HepG2 (cell line): Measurements from ENCODE around the gene BANK1. TPM values are rescaled to one million over a fixed set of nuclear protein-coding genes. Genes with fewer than 3 reads are reported as not detected.

Experiments
- ATAC-seq: fragments of 200-7000 bp; cut with Tn5 transposase; 3 replicates; pipeline ENCODE4 v1.9.1; 2020; ENCODE audit warnings: mild to moderate bottlenecking, moderate library complexity
- BruUV-seq: library from RNA; stranded (reverse); fragments of 400-500 nt; replicated peaks from 2 replicates; lab custom pipeline; 2021; lab: Mats Ljungman, UMichigan
- CTCF ChIA-PET: fragments of 300-600 bp; formaldehyde crosslinking; extraction: SDS; loops from one replicate; lab custom pipeline; 2021; ENCODE audit warnings: low total read pairs, inconsistent platforms, low intra/inter-chr PET ratio; lab: Yijun Ruan, JAX
- POLR2A ChIA-PET: fragments of 350-600 bp; sonication (Branson Sonifier 250); formaldehyde crosslinking; loops from one replicate; lab custom pipeline; 2020; ENCODE audit warnings: antibody characterized with exemption, inconsistent platforms; lab: Yijun Ruan, JAX
- DNase-seq: peaks from one replicate; pipeline ENCODE4 v3.0.0-alpha.2; 2015; ENCODE audit warnings: low spot score
- FAIRE-seq: peaks from 3 replicates; lab custom pipeline; 2011; peaks lifted over from hg19 to GRCh38; lab: Jason Lieb, UNC
- H2AFZ ChIP-seq: one replicate; pipeline ENCODE4 v1.6.1; 2011; ENCODE audit warnings: low read length, inconsistent platforms
- H3K27ac ChIP-seq: fragments of 300-600 bp; 3 replicates; pipeline ENCODE4 v1.8.0; 2011; ENCODE audit warnings: mixed run types, mild to moderate bottlenecking, mixed read lengths, low read length, inconsistent platforms; ENCODE audit not compliant: insufficient read depth; ENCODE audit errors: extremely low read length
- H3K27me3 ChIP-seq, 2 experiments: fragments of 200-600 bp in 1 of 2; 2 replicates in 1 of 2; 3 replicates in 1 of 2; pipeline versions ENCODE4 v1.6.0 to v1.8.0; 2011; ENCODE audit warnings: low read length in 2 of 2, mild to moderate bottlenecking in 2 of 2, moderate library complexity in 2 of 2, inconsistent platforms in 1 of 2; ENCODE audit not compliant: insufficient read depth in 2 of 2, control insufficient read depth in 1 of 2
- H3K36me3 ChIP-seq, 2 experiments: fragments of 200-600 bp in 1 of 2; replicated peaks in 1 of 2; 2 replicates in 1 of 2; 3 replicates in 1 of 2; pipeline versions ENCODE4 v1.5.1 to v1.8.0; 2011; ENCODE audit warnings: low read length in 2 of 2, inconsistent platforms in 1 of 2; ENCODE audit not compliant: insufficient read depth in 2 of 2, control insufficient read depth in 1 of 2
- H3K4me1 ChIP-seq: 2 replicates; pipeline ENCODE4 v1.5.1; 2012; ENCODE audit warnings: low read length, inconsistent platforms; ENCODE audit not compliant: insufficient read depth
- H3K4me2 ChIP-seq: 2 replicates; pipeline ENCODE4 v1.6.0; 2011; ENCODE audit warnings: low read depth, low read length, inconsistent platforms
- H3K4me3 ChIP-seq, 3 experiments: fragments of 200-600 bp in 1 of 3; sonication (generic), shearing (Covaris generic) in 1 of 3; replicated peaks in 1 of 3; 2 replicates each; pipeline ENCODE4 v1.5.1; 2011 to 2016; ENCODE audit warnings: low read length in 3 of 3, inconsistent platforms in 2 of 3, low read depth in 2 of 3, mild to moderate bottlenecking in 2 of 3, control low read depth in 1 of 3, mixed read lengths in 1 of 3; ENCODE audit not compliant: insufficient read depth in 1 of 3
- H3K79me2 ChIP-seq: one replicate; pipeline ENCODE4 v1.6.1; 2011; ENCODE audit warnings: low read length, inconsistent platforms; ENCODE audit not compliant: insufficient read depth
- H3K9ac ChIP-seq: 2 replicates; pipeline ENCODE4 v1.6.0; 2011; ENCODE audit warnings: mild to moderate bottlenecking, low read depth, low read length, inconsistent platforms; ENCODE audit not compliant: insufficient read depth
- H3K9me3 ChIP-seq: 2 replicates; pipeline ENCODE4 v1.5.1; 2012; ENCODE audit warnings: mild to moderate bottlenecking, low read length
- H4K20me1 ChIP-seq: 2 replicates; pipeline ENCODE4 v1.6.0; 2011; ENCODE audit warnings: inconsistent platforms, mild to moderate bottlenecking, low read length, moderate library complexity; ENCODE audit not compliant: insufficient read depth
- ARNT ChIP-seq: fragments of 450-650 bp; IDR thresholded peaks from 2 replicates; pipeline ENCODE4 v1.6.1; 2017
- CENPT ChIP-seq: sonication (generic); formaldehyde crosslinking; IDR thresholded peaks from 2 replicates; pipeline ENCODE4 v1.8.0; 2022; ENCODE audit warnings: low read depth, mild to moderate bottlenecking, moderate library complexity, missing genetic modification reagents
- HNRNPLL ChIP-seq: fragments of 200-400 bp; formaldehyde crosslinking; IDR thresholded peaks from 2 replicates; pipeline ENCODE4 v1.6.1; 2017; ENCODE audit warnings: mild to moderate bottlenecking, low read depth, low read length; ENCODE audit not compliant: poor library complexity, severe bottlenecking
- NFKB2 ChIP-seq: sonication (generic); formaldehyde crosslinking; IDR thresholded peaks from 2 replicates; pipeline ENCODE4 v1.4.0; 2020; ENCODE audit warnings: missing genetic modification reagents, borderline replicate concordance
- STAT5B ChIP-seq: sonication (generic); formaldehyde crosslinking; IDR thresholded peaks from 2 replicates; pipeline ENCODE4 v1.4.0; 2020; ENCODE audit warnings: missing genetic modification reagents
- ZFP1 ChIP-seq: IDR thresholded peaks from 2 replicates; pipeline ENCODE4 v1.6.1; 2016
- ZNF468 ChIP-seq: sonication (generic); formaldehyde crosslinking; IDR thresholded peaks from 2 replicates; pipeline ENCODE4 v1.8.0; 2022; ENCODE audit warnings: mild to moderate bottlenecking, moderate library complexity, missing genetic modification reagents
- ZNF878 ChIP-seq: sonication (generic); formaldehyde crosslinking; IDR thresholded peaks from 2 replicates; pipeline ENCODE4 v1.8.1; 2023; ENCODE audit warnings: mild to moderate bottlenecking, missing genetic modification reagents, moderate library complexity
- WGBS: methylation state at CpG from one replicate; pipeline ENCODE4 v1.1.6; 2017; ENCODE audit warnings: low lambda C conversion rate; 5-methylcytosine and 5-hydroxymethylcytosine counted together
- in situ Hi-C: cut with HindIII; loops from 2 replicates; pipeline ENCODE4 v1.10.0; 2017; ENCODE audit warnings: low pct_unique_long_range_greater_than_20kb; ENCODE audit not compliant: extremely low pct_ligation_motif_present
- intact Hi-C: fragments of 100-400 bp; cut with micrococcal nuclease; formaldehyde crosslinking; loops from one replicate; pipeline ENCODE4 v1.10.0; 2022; ENCODE audit not compliant: unreplicated experiment
- polyA plus RNA-seq, 8 experiments: library from polyadenylated mRNA; depleted of rRNA in 3 of 8; stranded (reverse) in 7 of 8; unstranded in 1 of 8; fragments of >200 nt; fragmentation: Illumina TruSeq in 4 of 8; extraction: Trizol in 4 of 8; gene quantifications; 2 replicates each; pipeline versions ENCODE4 v1.2.1 to v1.2.3, GENCODE V29; 2011 to 2016; ENCODE audit warnings: low read depth in 4 of 8, missing spikeins in 1 of 8, mixed read lengths in 1 of 8; ENCODE audit not compliant: insufficient read depth in 1 of 8
- total RNA-seq, 5 experiments: library from RNA; depleted of rRNA; stranded (reverse); fragments of >200 nt; fragmentation: Illumina TruSeq; extraction: Trizol; gene quantifications; 2 replicates each; pipeline ENCODE4 v1.2.3, GENCODE V29; 2016; ENCODE audit warnings: low read depth in 1 of 5
- TF ChIP-seq, protein P1 (sequence below): sonication (generic); formaldehyde crosslinking; IDR thresholded peaks from 2 replicates; pipeline ENCODE4 v1.5.1; 2020; ENCODE audit warnings: missing genetic modification reagents, mild to moderate bottlenecking, borderline replicate concordance
- TF ChIP-seq, protein P2 (sequence below): sonication (generic); formaldehyde crosslinking; IDR thresholded peaks from 2 replicates; pipeline ENCODE4 v1.4.0; 2020; ENCODE audit warnings: missing genetic modification reagents
- TF ChIP-seq, protein P3 (sequence below): fragments of 450-650 bp; IDR thresholded peaks from 2 replicates; pipeline ENCODE4 v1.6.1; 2017; ENCODE audit warnings: mild to moderate bottlenecking
- TF ChIP-seq, protein P4 (sequence below): sonication (generic); formaldehyde crosslinking; conservative IDR thresholded peaks from 2 replicates; pipeline ENCODE4 v1.8.1; 2023; ENCODE audit warnings: missing genetic modification reagents
- TF ChIP-seq, protein P5 (sequence below): IDR thresholded peaks from 2 replicates; pipeline ENCODE4 v1.6.1; 2016; ENCODE audit warnings: mild to moderate bottlenecking, missing biosample characterization, missing genetic modification reagents

The BANK1 gene
- total and polyA plus RNA-seq, 2 of the 13 experiments (the other 11 are each of a cell fraction or from before 2014, with no cell fraction given): 0.15 TPM; not detected in 1

DNA sequence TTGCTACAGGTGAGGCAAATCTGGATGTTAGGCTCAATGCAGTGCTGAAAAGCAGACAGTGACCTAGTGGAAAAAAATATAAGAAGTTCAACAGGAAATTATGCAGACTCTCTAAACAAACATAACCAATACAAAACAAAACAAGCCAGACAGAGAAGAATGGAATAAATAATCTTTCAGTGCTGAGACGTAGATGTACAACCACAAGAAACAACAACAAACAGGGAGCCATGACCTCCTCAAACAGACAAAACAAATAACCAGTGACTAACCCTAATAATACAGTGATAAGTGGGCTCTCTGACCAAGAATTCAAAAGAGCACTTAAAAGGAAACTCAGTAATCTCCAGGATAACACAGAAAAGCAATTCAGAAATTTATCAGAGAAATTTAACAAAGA lies 315.5 kb downstream of the BANK1 start:
- DNase-seq: no peak
- Histone ChIP-seq H3K9me3 (peaks cover 31% of the 10 kb centered on the region; the same call in 1 of the 2 replicates), H3K9ac (no peak overlapping the region), H2AFZ (no peak overlapping the region), H3K36me3 (no peaks in the 10 kb centered on the region), H3K27ac (no peak overlapping the region), H3K79me2 (no peaks in the 10 kb centered on the region), H3K4me3 (no peak overlapping the region), H4K20me1 (no peaks in the 10 kb centered on the region), H3K4me2 (no peak overlapping the region), H3K27me3 (no peaks in the 10 kb centered on the region), H3K4me1 (no peaks in the 10 kb centered on the region)
- no peak for FAIRE-seq
- POLR2A ChIA-PET: no interaction called here
- CTCF ChIA-PET: no interaction called here
- ATAC-seq: no peak
- intact Hi-C loops (no loop called here), in situ Hi-C loops (no loop called here)
- TF ChIP-seq ZFP1 (CRISPR knock-in tag) (no peak), ZNF468 (CRISPR knock-in tag) (no peak), CENPT (CRISPR knock-in tag) (no peak), ZNF878 (CRISPR knock-in tag) (no peak), STAT5B (CRISPR knock-in tag) (no peak), HNRNPLL (no peak), ARNT (no peak), NFKB2 (CRISPR knock-in tag) (no peak)
- TF ChIP-seq, protein P1, sequence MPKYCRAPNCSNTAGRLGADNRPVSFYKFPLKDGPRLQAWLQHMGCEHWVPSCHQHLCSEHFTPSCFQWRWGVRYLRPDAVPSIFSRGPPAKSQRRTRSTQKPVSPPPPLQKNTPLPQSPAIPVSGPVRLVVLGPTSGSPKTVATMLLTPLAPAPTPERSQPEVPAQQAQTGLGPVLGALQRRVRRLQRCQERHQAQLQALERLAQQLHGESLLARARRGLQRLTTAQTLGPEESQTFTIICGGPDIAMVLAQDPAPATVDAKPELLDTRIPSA (CRISPR knock-in tag): no peak
- TF ChIP-seq, protein P2, sequence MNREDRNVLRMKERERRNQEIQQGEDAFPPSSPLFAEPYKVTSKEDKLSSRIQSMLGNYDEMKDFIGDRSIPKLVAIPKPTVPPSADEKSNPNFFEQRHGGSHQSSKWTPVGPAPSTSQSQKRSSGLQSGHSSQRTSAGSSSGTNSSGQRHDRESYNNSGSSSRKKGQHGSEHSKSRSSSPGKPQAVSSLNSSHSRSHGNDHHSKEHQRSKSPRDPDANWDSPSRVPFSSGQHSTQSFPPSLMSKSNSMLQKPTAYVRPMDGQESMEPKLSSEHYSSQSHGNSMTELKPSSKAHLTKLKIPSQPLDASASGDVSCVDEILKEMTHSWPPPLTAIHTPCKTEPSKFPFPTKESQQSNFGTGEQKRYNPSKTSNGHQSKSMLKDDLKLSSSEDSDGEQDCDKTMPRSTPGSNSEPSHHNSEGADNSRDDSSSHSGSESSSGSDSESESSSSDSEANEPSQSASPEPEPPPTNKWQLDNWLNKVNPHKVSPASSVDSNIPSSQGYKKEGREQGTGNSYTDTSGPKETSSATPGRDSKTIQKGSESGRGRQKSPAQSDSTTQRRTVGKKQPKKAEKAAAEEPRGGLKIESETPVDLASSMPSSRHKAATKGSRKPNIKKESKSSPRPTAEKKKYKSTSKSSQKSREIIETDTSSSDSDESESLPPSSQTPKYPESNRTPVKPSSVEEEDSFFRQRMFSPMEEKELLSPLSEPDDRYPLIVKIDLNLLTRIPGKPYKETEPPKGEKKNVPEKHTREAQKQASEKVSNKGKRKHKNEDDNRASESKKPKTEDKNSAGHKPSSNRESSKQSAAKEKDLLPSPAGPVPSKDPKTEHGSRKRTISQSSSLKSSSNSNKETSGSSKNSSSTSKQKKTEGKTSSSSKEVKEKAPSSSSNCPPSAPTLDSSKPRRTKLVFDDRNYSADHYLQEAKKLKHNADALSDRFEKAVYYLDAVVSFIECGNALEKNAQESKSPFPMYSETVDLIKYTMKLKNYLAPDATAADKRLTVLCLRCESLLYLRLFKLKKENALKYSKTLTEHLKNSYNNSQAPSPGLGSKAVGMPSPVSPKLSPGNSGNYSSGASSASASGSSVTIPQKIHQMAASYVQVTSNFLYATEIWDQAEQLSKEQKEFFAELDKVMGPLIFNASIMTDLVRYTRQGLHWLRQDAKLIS (CRISPR knock-in tag): no peak
- TF ChIP-seq, protein P3, sequence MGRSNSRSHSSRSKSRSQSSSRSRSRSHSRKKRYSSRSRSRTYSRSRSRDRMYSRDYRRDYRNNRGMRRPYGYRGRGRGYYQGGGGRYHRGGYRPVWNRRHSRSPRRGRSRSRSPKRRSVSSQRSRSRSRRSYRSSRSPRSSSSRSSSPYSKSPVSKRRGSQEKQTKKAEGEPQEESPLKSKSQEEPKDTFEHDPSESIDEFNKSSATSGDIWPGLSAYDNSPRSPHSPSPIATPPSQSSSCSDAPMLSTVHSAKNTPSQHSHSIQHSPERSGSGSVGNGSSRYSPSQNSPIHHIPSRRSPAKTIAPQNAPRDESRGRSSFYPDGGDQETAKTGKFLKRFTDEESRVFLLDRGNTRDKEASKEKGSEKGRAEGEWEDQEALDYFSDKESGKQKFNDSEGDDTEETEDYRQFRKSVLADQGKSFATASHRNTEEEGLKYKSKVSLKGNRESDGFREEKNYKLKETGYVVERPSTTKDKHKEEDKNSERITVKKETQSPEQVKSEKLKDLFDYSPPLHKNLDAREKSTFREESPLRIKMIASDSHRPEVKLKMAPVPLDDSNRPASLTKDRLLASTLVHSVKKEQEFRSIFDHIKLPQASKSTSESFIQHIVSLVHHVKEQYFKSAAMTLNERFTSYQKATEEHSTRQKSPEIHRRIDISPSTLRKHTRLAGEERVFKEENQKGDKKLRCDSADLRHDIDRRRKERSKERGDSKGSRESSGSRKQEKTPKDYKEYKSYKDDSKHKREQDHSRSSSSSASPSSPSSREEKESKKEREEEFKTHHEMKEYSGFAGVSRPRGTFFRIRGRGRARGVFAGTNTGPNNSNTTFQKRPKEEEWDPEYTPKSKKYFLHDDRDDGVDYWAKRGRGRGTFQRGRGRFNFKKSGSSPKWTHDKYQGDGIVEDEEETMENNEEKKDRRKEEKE: no peak
- TF ChIP-seq, protein P4, sequence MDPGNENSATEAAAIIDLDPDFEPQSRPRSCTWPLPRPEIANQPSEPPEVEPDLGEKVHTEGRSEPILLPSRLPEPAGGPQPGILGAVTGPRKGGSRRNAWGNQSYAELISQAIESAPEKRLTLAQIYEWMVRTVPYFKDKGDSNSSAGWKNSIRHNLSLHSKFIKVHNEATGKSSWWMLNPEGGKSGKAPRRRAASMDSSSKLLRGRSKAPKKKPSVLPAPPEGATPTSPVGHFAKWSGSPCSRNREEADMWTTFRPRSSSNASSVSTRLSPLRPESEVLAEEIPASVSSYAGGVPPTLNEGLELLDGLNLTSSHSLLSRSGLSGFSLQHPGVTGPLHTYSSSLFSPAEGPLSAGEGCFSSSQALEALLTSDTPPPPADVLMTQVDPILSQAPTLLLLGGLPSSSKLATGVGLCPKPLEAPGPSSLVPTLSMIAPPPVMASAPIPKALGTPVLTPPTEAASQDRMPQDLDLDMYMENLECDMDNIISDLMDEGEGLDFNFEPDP (CRISPR knock-in tag): no peak
- TF ChIP-seq, protein P5, sequence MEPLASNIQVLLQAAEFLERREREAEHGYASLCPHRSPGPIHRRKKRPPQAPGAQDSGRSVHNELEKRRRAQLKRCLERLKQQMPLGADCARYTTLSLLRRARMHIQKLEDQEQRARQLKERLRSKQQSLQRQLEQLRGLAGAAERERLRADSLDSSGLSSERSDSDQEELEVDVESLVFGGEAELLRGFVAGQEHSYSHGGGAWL (CRISPR knock-in tag): no peak
- no TSS peak for BruUV-seq
- 0% methylated on average over 1 of the region's 1 CpG for WGBS
